GM23338 (cell line): ENCODE results near the gene CLCF1. TPM values are rescaled to one million over a fixed set of nuclear protein-coding genes. Genes with fewer than 3 reads are reported as not detected.

Source experiments
- ATAC-seq: fragments of 200-7000 bp; cut with Tn5 transposase; 3 replicates; pipeline ENCODE4 v1.9.1; 2020
- DNase-seq: peaks from one replicate; pipeline ENCODE4 v3.0.0-alpha.2; 2015; ENCODE audit warnings: low spot score
- H2AFZ ChIP-seq: fragments of 200-600 bp; sonication (generic); 2 replicates; pipeline ENCODE4 v1.8.0; 2016; ENCODE audit warnings: antibody characterized with exemption, mild to moderate bottlenecking, moderate library complexity
- H3F3A ChIP-seq: fragments of 200-600 bp; sonication (generic); replicated peaks from 2 replicates; pipeline ENCODE4 v1.8.0; 2017; ENCODE audit warnings: antibody characterized with exemption, mixed run types, low read depth
- H3K27ac ChIP-seq: fragments of 200-600 bp; sonication (generic); 2 replicates; pipeline ENCODE4 v1.6.1; 2016; ENCODE audit warnings: low read depth
- H3K27me3 ChIP-seq: fragments of 200-600 bp; sonication (generic); 2 replicates; pipeline ENCODE4 v1.8.0; 2016; ENCODE audit warnings: mild to moderate bottlenecking, mixed run types, moderate library complexity; ENCODE audit not compliant: insufficient read depth
- H3K36me3 ChIP-seq: fragments of 200-600 bp; sonication (generic); 2 replicates; pipeline ENCODE4 v1.8.0; 2016; ENCODE audit warnings: mild to moderate bottlenecking; ENCODE audit not compliant: insufficient read depth
- H3K4me1 ChIP-seq: fragments of 200-600 bp; sonication (generic); 2 replicates; pipeline ENCODE4 v1.8.0; 2016; ENCODE audit warnings: mild to moderate bottlenecking, moderate library complexity; ENCODE audit not compliant: insufficient read depth
- H3K4me2 ChIP-seq: fragments of 200-600 bp; sonication (generic); 2 replicates; pipeline ENCODE4 v1.7.1; 2017; ENCODE audit warnings: mixed run types
- H3K4me3 ChIP-seq: fragments of 200-600 bp; sonication (generic); 2 replicates; pipeline ENCODE4 v1.6.1; 2016; ENCODE audit warnings: mixed run types
- H3K79me2 ChIP-seq: fragments of 200-600 bp; sonication (generic); replicated peaks from 2 replicates; pipeline ENCODE4 v1.8.0; 2017; ENCODE audit warnings: mild to moderate bottlenecking; ENCODE audit not compliant: insufficient read depth
- H3K9me2 ChIP-seq: fragments of 200-600 bp; sonication (generic); 2 replicates; pipeline ENCODE4 v1.8.0; 2017; ENCODE audit not compliant: insufficient read depth
- H4K20me1 ChIP-seq: fragments of 200-600 bp; sonication (generic); replicated peaks from 2 replicates; pipeline ENCODE4 v1.8.0; 2017; ENCODE audit warnings: mild to moderate bottlenecking; ENCODE audit not compliant: insufficient read depth
- H3K27ac Mint-ChIP-seq: 2 replicates; pipeline ENCODE4 v1.8.0; 2020; ENCODE audit warnings: inconsistent platforms, mild to moderate bottlenecking, moderate library complexity, mixed read lengths
- H3K27me3 Mint-ChIP-seq: 3 replicates; pipeline ENCODE4 v1.8.0; 2022; ENCODE audit warnings: low read depth, mild to moderate bottlenecking, moderate library complexity, mixed read lengths, inconsistent platforms; ENCODE audit not compliant: insufficient read depth, poor library complexity
- H3K36me3 Mint-ChIP-seq: 3 replicates; pipeline ENCODE4 v1.8.0; 2021; ENCODE audit warnings: low read depth, mild to moderate bottlenecking, inconsistent platforms, moderate library complexity, mixed read lengths
- H3K4me1 Mint-ChIP-seq: 3 replicates; pipeline ENCODE4 v1.8.0; 2020; ENCODE audit warnings: mild to moderate bottlenecking, inconsistent platforms, mixed read lengths
- H3K4me3 Mint-ChIP-seq: 3 replicates; pipeline ENCODE4 v1.8.0; 2021; ENCODE audit warnings: moderate library complexity, mild to moderate bottlenecking, inconsistent platforms, mixed read lengths
- H3K9me3 Mint-ChIP-seq: 3 replicates; pipeline ENCODE4 v1.8.0; 2020; ENCODE audit warnings: moderate library complexity, mild to moderate bottlenecking, inconsistent platforms, mixed read lengths
- CREB1 ChIP-seq: fragments of 250-450 bp; sonication (Bioruptor Pico); IDR thresholded peaks from 2 replicates; pipeline ENCODE4 v1.5.0; 2020; ENCODE audit warnings: low read depth, mild to moderate bottlenecking, moderate library complexity
- ETS1 ChIP-seq: IDR thresholded peaks from 2 replicates; pipeline ENCODE4 v1.6.1; 2016; ENCODE audit warnings: antibody characterized with exemption
- EZH2 ChIP-seq: fragments of 200-600 bp; sonication (generic); IDR thresholded peaks from one replicate; pipeline ENCODE4 v1.8.0; 2017; ENCODE audit warnings: antibody characterized with exemption, mild to moderate bottlenecking, low read depth; ENCODE audit not compliant: unreplicated experiment
- EZH2phosphoT487 ChIP-seq: fragments of 200-600 bp; sonication (generic); IDR thresholded peaks from one replicate; pipeline ENCODE4 v1.8.1; 2018; ENCODE audit warnings: antibody characterized with exemption; ENCODE audit not compliant: unreplicated experiment
- POLR2AphosphoS5 ChIP-seq: IDR thresholded peaks from 2 replicates; pipeline ENCODE4 v1.6.1; 2016; ENCODE audit warnings: antibody characterized with exemption, low read depth
- REST ChIP-seq: IDR thresholded peaks from one replicate; pipeline ENCODE4 v1.6.1; 2018; ENCODE audit warnings: antibody characterized with exemption; ENCODE audit not compliant: unreplicated experiment
- STAT1 ChIP-seq: IDR thresholded peaks from one replicate; pipeline ENCODE4 v1.6.1; 2016; ENCODE audit warnings: antibody characterized with exemption; ENCODE audit not compliant: unreplicated experiment
- ZNF331 ChIP-seq: fragments of 250-450 bp; sonication (Bioruptor Pico); IDR thresholded peaks from 2 replicates; pipeline ENCODE4 v1.5.0; 2020; ENCODE audit warnings: low read depth, mild to moderate bottlenecking, moderate library complexity
- polyA plus RNA-seq: library from polyadenylated mRNA; unstranded; fragments of >200 nt; fragmentation: Nextera tagmentation; extraction: Ambion mirVana; gene quantifications from 2 replicates; pipeline ENCODE4 v1.2.1, GENCODE V29; 2016
- total RNA-seq: library from RNA; depleted of rRNA; stranded (reverse); fragments of >200 nt; shearing (Covaris generic); gene quantifications from 2 replicates; pipeline ENCODE4 v1.2.3, GENCODE V29; 2014
- TF ChIP-seq, protein P1 (sequence below), 2 experiments: fragments of 200-600 bp in 1 of 2; sonication (generic) in 1 of 2; conservative IDR thresholded peaks; 2 replicates each; pipeline versions ENCODE4 v1.5.1 to v1.6.1; 2016 to 2017; ENCODE audit warnings: antibody characterized with exemption in 2 of 2, low read depth in 2 of 2, mild to moderate bottlenecking in 2 of 2, moderate library complexity in 1 of 2

The CLCF1 gene
- total and polyA plus RNA-seq, 2 experiments from 2014 or later, result 0.32 TPM; not detected in 1

GRCh38 chr11:67410369-67410831 lies 37.0 kb upstream of the CLCF1 start (continued):
- TF ChIP-seq REST, result no peak
- TF ChIP-seq, protein P1, sequence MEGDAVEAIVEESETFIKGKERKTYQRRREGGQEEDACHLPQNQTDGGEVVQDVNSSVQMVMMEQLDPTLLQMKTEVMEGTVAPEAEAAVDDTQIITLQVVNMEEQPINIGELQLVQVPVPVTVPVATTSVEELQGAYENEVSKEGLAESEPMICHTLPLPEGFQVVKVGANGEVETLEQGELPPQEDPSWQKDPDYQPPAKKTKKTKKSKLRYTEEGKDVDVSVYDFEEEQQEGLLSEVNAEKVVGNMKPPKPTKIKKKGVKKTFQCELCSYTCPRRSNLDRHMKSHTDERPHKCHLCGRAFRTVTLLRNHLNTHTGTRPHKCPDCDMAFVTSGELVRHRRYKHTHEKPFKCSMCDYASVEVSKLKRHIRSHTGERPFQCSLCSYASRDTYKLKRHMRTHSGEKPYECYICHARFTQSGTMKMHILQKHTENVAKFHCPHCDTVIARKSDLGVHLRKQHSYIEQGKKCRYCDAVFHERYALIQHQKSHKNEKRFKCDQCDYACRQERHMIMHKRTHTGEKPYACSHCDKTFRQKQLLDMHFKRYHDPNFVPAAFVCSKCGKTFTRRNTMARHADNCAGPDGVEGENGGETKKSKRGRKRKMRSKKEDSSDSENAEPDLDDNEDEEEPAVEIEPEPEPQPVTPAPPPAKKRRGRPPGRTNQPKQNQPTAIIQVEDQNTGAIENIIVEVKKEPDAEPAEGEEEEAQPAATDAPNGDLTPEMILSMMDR (conservative IDR thresholded peaks at IDR 0.05; ENCODE audit: low read depth in 2 of 2), result no peak
- TF ChIP-seq ZNF331 (CRISPR knock-in tag), result no peak
- TF ChIP-seq EZH2, result no peak
- no peak; the same call in 1 of the 2 replicates for TF ChIP-seq POLR2AphosphoS5
- no peak for TF ChIP-seq ETS1
- no peak for TF ChIP-seq STAT1
- no peak for TF ChIP-seq CREB1 (CRISPR knock-in tag)
- TF ChIP-seq EZH2phosphoT487, result no peak

- peak; percentile 94 for DNase-seq
- peaks cover 37% of the 10 kb centered on the region for H3K27me3 Mint-ChIP-seq
- no peaks in the 10 kb centered on the region for H3K79me2 ChIP-seq
- no peaks in the 10 kb centered on the region for H3F3A ChIP-seq
- H3K27me3 ChIP-seq, result peaks cover 11% of the 10 kb centered on the region; the same call in 1 of the 2 replicates
- no peaks in the 10 kb centered on the region for H3K36me3 ChIP-seq
- peak overlapping the region; percentile 43; the same call in 1 of the 2 replicates for H3K4me2 ChIP-seq
- 0 out of 2 replicates have a peak overlapping the region, but pooled peaks have one; percentile 11 for H3K27ac Mint-ChIP-seq
- TF ChIP-seq, protein P1 (conservative IDR thresholded peaks at IDR 0.05; ENCODE audit: low read depth in 2 of 2), result no peak
- 0 out of 2 replicates have a peak, but pooled peaks have one; percentile 45 for TF ChIP-seq POLR2AphosphoS5
- peaks cover 4% of the 10 kb centered on the region; the same call in 1 of the 2 replicates for H3K4me1 ChIP-seq
- peak overlapping the region; percentile 37; the same call in 1 of the 3 replicates for H3K4me3 Mint-ChIP-seq
- no peaks in the 10 kb centered on the region for H3K9me2 ChIP-seq
- H3K36me3 Mint-ChIP-seq, result no peaks in the 10 kb centered on the region
- H3K9me3 Mint-ChIP-seq, result no peaks in the 10 kb centered on the region
- H3K4me3 ChIP-seq, result no peak overlapping the region
- peak; percentile 90 for ATAC-seq
- H3K27ac ChIP-seq, result no peak overlapping the region
- H4K20me1 ChIP-seq, result no peaks in the 10 kb centered on the region
- no peak overlapping the region for H2AFZ ChIP-seq
- peaks cover 21% of the 10 kb centered on the region for H3K4me1 Mint-ChIP-seq
Observed at GRCh38 chr11:67409781-67410368, 36.5 kb upstream of the CLCF1 start.
